SJCRH30 (cell line): Measurements from ENCODE around the gene SACM1L. TPM values are rescaled to one million over a fixed set of nuclear protein-coding genes. Genes with fewer than 3 reads are reported as not detected.

Source experiments
- DNase-seq, 2 experiments: peaks; one replicate each; pipeline ENCODE4 v3.0.0-alpha.2; 2015 to 2020
- H3K27ac ChIP-seq: fragments of 250-450 bp; sonication (Bioruptor Pico); 2 replicates; pipeline ENCODE4 v1.5.1; 2020; ENCODE audit warnings: mild to moderate bottlenecking, moderate library complexity
- H3K27me3 ChIP-seq: fragments of 250-450 bp; sonication (Bioruptor Pico); 2 replicates; pipeline ENCODE4 v1.5.1; 2020; ENCODE audit warnings: mild to moderate bottlenecking, moderate library complexity
- H3K36me3 ChIP-seq: fragments of 250-450 bp; sonication (Bioruptor Pico); 2 replicates; pipeline ENCODE4 v1.5.1; 2020; ENCODE audit warnings: mild to moderate bottlenecking, moderate library complexity
- H3K4me1 ChIP-seq: fragments of 250-450 bp; sonication (Bioruptor Pico); 2 replicates; pipeline ENCODE4 v1.5.1; 2020; ENCODE audit warnings: mild to moderate bottlenecking, moderate library complexity
- H3K4me3 ChIP-seq: fragments of 250-450 bp; sonication (Bioruptor Pico); 2 replicates; pipeline ENCODE4 v1.5.1; 2020; ENCODE audit warnings: mild to moderate bottlenecking, moderate library complexity
- H3K9me3 ChIP-seq: fragments of 250-450 bp; sonication (Bioruptor Pico); replicated peaks from 2 replicates; pipeline ENCODE4 v1.5.1; 2020; ENCODE audit warnings: mild to moderate bottlenecking, moderate library complexity
- total RNA-seq: library from RNA; depleted of rRNA; stranded (reverse); fragments of >200 nt; shearing (Covaris generic); gene quantifications from 2 replicates; pipeline ENCODE4 v1.2.3, GENCODE V29; 2014; rRNA removed

SACM1L gene
- 21.7 and 25.0 TPM in 2 replicates for total RNA-seq

GRCh38 chr3:45688882-45689786, at the start of gene SACM1L:
TSS of gene SACM1L (plus strand) at chr3:45689396. CDS start at chr3:45689466, 70 bp downstream.
- Histone ChIP-seq H3K27ac (peak within 1 kb of the TSS; percentile 55), H3K4me1 (peaks cover 5% of the 10 kb centered on the region), H3K36me3 (no peaks in the 10 kb centered on the region; the same call in 1 of the 2 replicates), H3K9me3 (no peaks in the 10 kb centered on the region), H3K4me3 (peak within 1 kb of the TSS; percentile 69), H3K27me3 (no peaks in the 10 kb centered on the region)
- DNase-seq: peak; percentile 98

GRCh38 chr3:45640091-45640507, 49.1 kb upstream of the SACM1L start:
- Histone ChIP-seq H3K27ac (no peak overlapping the region), H3K4me1 (peaks cover 8% of the 10 kb centered on the region; the same call in 1 of the 2 replicates), H3K36me3 (peaks cover 29% of the 10 kb centered on the region), H3K9me3 (no peaks in the 10 kb centered on the region), H3K4me3 (no peak overlapping the region), H3K27me3 (no peaks in the 10 kb centered on the region)
- no peak for DNase-seq

GRCh38 chr3:45640724-45641361, 48.4 kb upstream of the SACM1L start:
- peaks cover 29% of the 10 kb centered on the region for H3K36me3 ChIP-seq
- no peak overlapping the region for H3K4me3 ChIP-seq
- peaks cover 8% of the 10 kb centered on the region; the same call in 1 of the 2 replicates for H3K4me1 ChIP-seq
- H3K27ac ChIP-seq: no peak overlapping the region
- no peaks in the 10 kb centered on the region for H3K9me3 ChIP-seq
- no peaks in the 10 kb centered on the region for H3K27me3 ChIP-seq
- no peak for DNase-seq

- H3K27ac ChIP-seq: no peak overlapping the region
- no peak overlapping the region for H3K4me3 ChIP-seq
- peaks cover 8% of the 10 kb centered on the region; the same call in 1 of the 2 replicates for H3K4me1 ChIP-seq
Observed at GRCh38 chr3:45641756-45642155, 47.4 kb upstream of the SACM1L start.

GRCh38 chr3:45642731-45643152, 46.5 kb upstream of the SACM1L start:
- Histone ChIP-seq H3K27ac (no peak overlapping the region), H3K36me3 (peaks cover 14% of the 10 kb centered on the region), H3K9me3 (no peaks in the 10 kb centered on the region), H3K4me3 (no peak overlapping the region), H3K27me3 (no peaks in the 10 kb centered on the region), H3K4me1 (peaks cover 8% of the 10 kb centered on the region; the same call in 1 of the 2 replicates)
- DNase-seq: peak in 1 of 2 experiments; percentile 16

More at GRCh38 chr3:45641756-45642155, 47.4 kb upstream of the SACM1L start:
- no peaks in the 10 kb centered on the region for H3K9me3 ChIP-seq
- no peak for DNase-seq
- peaks cover 21% of the 10 kb centered on the region for H3K36me3 ChIP-seq
- no peaks in the 10 kb centered on the region for H3K27me3 ChIP-seq

GRCh38 chr3:45644063-45644790, 45.0 kb upstream of the SACM1L start:
- H3K27ac ChIP-seq: no peak overlapping the region
- no peaks in the 10 kb centered on the region for H3K27me3 ChIP-seq
- H3K36me3 ChIP-seq: peaks cover 6% of the 10 kb centered on the region; the same call in 1 of the 2 replicates
- no peak for DNase-seq
- peaks cover 8% of the 10 kb centered on the region; the same call in 1 of the 2 replicates for H3K4me1 ChIP-seq
- no peak overlapping the region for H3K4me3 ChIP-seq
- 0 out of 2 replicates have a peak, but pooled peaks cover 4% of the 10 kb centered on the region for H3K9me3 ChIP-seq

- Histone ChIP-seq H3K4me1 (peaks cover 8% of the 10 kb centered on the region; the same call in 1 of the 2 replicates), H3K27ac (no peak overlapping the region), H3K27me3 (no peaks in the 10 kb centered on the region), H3K36me3 (peaks cover 4% of the 10 kb centered on the region), H3K4me3 (no peak overlapping the region), H3K9me3 (0 out of 2 replicates have a peak, but pooled peaks cover 4% of the 10 kb centered on the region)
- no peak for DNase-seq
Observed at GRCh38 chr3:45644791-45645201, 44.4 kb upstream of the SACM1L start.

- Histone ChIP-seq H3K27ac (no peak overlapping the region), H3K4me3 (no peak overlapping the region), H3K4me1 (peaks cover 8% of the 10 kb centered on the region; the same call in 1 of the 2 replicates), H3K36me3 (peaks cover 8% of the 10 kb centered on the region; the same call in 1 of the 2 replicates), H3K27me3 (no peaks in the 10 kb centered on the region), H3K9me3 (0 out of 2 replicates have a peak, but pooled peaks cover 13% of the 10 kb centered on the region)
- no peak for DNase-seq
Observed at GRCh38 chr3:45646051-45646585, 43.1 kb upstream of the SACM1L start.

- H3K9me3 ChIP-seq: 0 out of 2 replicates have a peak, but pooled peaks cover 13% of the 10 kb centered on the region
- DNase-seq: no peak
- H3K36me3 ChIP-seq: peaks cover 4% of the 10 kb centered on the region; the same call in 1 of the 2 replicates
- H3K27me3 ChIP-seq: no peaks in the 10 kb centered on the region
- H3K27ac ChIP-seq: no peak overlapping the region
- no peak overlapping the region for H3K4me3 ChIP-seq
- peaks cover 8% of the 10 kb centered on the region; the same call in 1 of the 2 replicates for H3K4me1 ChIP-seq
Observed at GRCh38 chr3:45647148-45647619, 42.0 kb upstream of the SACM1L start.

- no peak for DNase-seq
- H3K4me1 ChIP-seq: peaks cover 4% of the 10 kb centered on the region; the same call in 1 of the 2 replicates
- peaks cover 7% of the 10 kb centered on the region; the same call in 1 of the 2 replicates for H3K36me3 ChIP-seq
- no peak overlapping the region for H3K4me3 ChIP-seq
- H3K27me3 ChIP-seq: no peaks in the 10 kb centered on the region
- no peak overlapping the region for H3K27ac ChIP-seq
- H3K9me3 ChIP-seq: 0 out of 2 replicates have a peak, but pooled peaks cover 13% of the 10 kb centered on the region
Observed at GRCh38 chr3:45653205-45653604, 36.0 kb upstream of the SACM1L start.

GRCh38 chr3:45654397-45654944, 34.7 kb upstream of the SACM1L start:
- H3K4me1 ChIP-seq: peaks cover 4% of the 10 kb centered on the region; the same call in 1 of the 2 replicates
- no peak for DNase-seq
- H3K27me3 ChIP-seq: no peaks in the 10 kb centered on the region
- no peak overlapping the region for H3K27ac ChIP-seq
- 0 out of 2 replicates have a peak, but pooled peaks cover 9% of the 10 kb centered on the region for H3K9me3 ChIP-seq
- no peak overlapping the region for H3K4me3 ChIP-seq
- peaks cover 7% of the 10 kb centered on the region; the same call in 1 of the 2 replicates for H3K36me3 ChIP-seq

GRCh38 chr3:45655906-45656305, 33.3 kb upstream of the SACM1L start:
- no peak overlapping the region for H3K4me3 ChIP-seq
- no peak overlapping the region for H3K27ac ChIP-seq
- H3K9me3 ChIP-seq: 0 out of 2 replicates have a peak, but pooled peaks cover 2% of the 10 kb centered on the region
- DNase-seq: no peak
- no peaks in the 10 kb centered on the region for H3K27me3 ChIP-seq
- 0 out of 2 replicates have a peak, but pooled peaks cover 3% of the 10 kb centered on the region for H3K36me3 ChIP-seq
- H3K4me1 ChIP-seq: peaks cover 4% of the 10 kb centered on the region; the same call in 1 of the 2 replicates
